Measurements from ENCODE around the gene ARHGAP22.

DNA sequence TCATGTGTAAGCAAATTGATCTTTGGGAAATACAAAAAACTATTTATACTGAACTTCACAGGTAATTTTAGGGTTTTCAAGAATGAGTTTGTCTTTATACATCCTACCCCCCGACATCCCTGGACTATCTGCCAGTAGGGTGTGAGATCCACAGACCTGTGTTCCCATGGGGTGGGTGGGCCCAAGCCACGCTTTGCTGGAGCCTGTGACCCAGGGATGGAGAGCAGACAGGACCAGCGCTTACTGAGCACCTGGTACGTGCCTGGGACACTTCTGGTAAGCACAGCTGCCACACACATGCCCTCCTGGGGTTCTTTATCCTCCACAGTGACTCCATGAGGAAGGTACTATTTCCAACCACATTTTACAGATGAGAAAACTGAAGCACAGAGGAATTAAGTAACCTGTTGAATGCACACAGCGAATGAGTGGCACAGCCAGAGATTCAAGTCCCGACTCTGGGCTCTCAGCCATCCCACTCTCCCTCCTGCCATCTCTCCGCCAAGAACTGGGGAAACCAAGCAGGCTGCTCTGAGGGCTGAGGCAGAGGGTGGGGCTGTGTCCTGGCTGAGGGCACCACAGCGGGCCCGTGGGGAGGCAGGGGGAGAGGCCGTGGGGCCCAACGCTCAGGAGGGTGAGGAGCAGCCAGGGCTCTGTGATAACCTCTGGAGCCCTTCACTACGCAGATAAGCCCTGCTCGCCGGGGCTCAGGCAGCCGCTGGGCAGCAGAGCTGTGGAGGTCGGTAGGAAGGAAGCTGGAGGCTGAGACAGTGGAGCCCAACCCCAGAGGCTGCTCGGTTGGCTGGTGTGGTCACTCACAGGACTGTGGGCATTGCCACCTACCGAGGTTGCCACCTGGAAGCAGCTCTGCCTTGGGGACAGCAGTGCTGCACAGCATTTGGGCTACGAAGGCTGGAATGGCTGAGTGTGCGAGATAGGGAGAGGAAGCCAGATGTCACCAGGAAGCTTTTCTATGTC is 124.2 kb downstream of the ARHGAP22 start:
- no peak for TF ChIP-seq EZH2phosphoT487 (IDR thresholded peaks at IDR 0.05; ENCODE audit: insufficient read depth, low read depth)
- TF ChIP-seq EZH2 (IDR thresholded peaks at IDR 0.05; ENCODE audit: insufficient read depth, poor library complexity, severe bottlenecking), result no peak
